Measurements from ENCODE around the gene TTLL11.

DNA sequence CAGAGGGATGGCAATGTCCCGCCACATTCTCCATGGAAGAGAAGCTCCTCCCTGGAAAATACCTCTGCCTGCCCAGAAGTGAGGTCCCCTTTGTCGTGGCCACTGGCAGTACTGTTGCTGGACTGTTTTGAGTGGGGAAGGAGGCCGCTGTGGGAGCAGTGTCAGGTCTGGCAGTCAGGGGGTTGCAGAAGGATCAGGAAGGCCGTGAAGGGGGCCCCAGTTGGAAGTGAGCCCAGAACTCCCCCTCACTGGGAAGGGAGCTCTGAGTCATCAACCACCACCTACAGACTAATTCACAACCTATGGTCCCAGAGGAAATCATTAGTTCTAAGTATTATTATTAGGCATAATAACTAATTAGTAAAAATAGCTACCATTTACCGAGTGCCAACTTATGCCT lies 200.4 kb downstream of the TTLL11 start:
- TF ChIP-seq, protein P1, sequence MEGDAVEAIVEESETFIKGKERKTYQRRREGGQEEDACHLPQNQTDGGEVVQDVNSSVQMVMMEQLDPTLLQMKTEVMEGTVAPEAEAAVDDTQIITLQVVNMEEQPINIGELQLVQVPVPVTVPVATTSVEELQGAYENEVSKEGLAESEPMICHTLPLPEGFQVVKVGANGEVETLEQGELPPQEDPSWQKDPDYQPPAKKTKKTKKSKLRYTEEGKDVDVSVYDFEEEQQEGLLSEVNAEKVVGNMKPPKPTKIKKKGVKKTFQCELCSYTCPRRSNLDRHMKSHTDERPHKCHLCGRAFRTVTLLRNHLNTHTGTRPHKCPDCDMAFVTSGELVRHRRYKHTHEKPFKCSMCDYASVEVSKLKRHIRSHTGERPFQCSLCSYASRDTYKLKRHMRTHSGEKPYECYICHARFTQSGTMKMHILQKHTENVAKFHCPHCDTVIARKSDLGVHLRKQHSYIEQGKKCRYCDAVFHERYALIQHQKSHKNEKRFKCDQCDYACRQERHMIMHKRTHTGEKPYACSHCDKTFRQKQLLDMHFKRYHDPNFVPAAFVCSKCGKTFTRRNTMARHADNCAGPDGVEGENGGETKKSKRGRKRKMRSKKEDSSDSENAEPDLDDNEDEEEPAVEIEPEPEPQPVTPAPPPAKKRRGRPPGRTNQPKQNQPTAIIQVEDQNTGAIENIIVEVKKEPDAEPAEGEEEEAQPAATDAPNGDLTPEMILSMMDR (IDR thresholded peaks at IDR 0.05) = no peak
- TF ChIP-seq ZFX (IDR thresholded peaks at IDR 0.05; ENCODE audit: borderline replicate concordance) = no peak

All from 22Rv1 (cell line).